8988T (cell line): ENCODE measurements around the gene DZANK1.
"Not testable (repeated sequence)": the region's sequence is repeated elsewhere in the genome, so short reads cannot be mapped to it uniquely, and the experiment has no call there.

ENCODE experiments used
- DNase-seq: peaks from one replicate; pipeline ENCODE4 v3.0.0; 2011

Gene DZANK1

DNA sequence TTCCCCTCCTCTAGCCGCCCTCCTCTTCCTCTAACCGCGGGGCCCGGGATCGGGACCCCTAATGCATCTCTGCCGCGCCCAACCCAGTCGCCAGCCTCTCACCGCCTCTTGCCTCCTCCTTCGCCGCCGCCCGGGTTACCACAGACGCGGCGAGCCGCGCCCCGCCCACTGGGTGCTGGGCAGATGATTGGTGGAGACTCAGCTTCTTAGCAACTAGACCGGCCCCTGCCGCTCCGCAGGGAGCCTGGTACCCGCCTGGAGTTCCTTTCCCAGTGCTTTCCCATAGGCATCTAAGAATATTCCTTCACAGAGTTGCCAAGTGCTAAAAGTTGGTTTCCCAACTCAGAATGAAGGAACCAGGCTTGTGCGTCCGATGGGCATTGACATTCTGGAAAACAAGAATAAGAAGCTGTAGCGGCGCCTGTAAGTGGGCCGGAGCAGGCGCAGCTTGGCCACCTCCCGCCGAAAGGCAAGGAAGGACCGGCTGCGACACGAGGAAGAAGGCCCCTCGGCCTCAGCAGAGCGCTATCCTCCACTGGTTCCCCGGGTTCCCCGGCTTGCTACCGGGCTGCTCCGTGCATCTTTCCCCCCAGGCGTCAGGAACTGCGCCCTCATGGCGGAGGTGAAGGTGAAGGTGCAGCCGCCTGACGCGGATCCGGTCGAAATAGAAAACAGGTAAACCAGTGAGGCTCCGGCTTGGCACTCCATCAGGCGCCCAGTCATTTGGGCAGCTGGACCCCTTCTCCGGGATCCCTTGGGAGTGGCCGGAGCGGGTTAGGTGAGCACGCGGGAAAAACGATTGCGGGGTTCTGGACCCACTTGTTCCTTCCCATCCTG lies at the start of gene DZANK1, which contains the start of gene POLR3F:
Gene DZANK1 (minus strand): TSS at position 137 of the 837 bp plus-strand sequence. CDS start 1,672 bp downstream, outside the sequence.
Gene POLR3F (plus strand): TSS at position 497 of the 837 bp plus-strand sequence. CDS start 117 bp downstream, at position 614.
- DNase-seq: peak; percentile 84

- no peak for DNase-seq
These were observed 49.1 kb upstream of the DZANK1 start for GRCh38 chr20:18515973-18516372.

DNA sequence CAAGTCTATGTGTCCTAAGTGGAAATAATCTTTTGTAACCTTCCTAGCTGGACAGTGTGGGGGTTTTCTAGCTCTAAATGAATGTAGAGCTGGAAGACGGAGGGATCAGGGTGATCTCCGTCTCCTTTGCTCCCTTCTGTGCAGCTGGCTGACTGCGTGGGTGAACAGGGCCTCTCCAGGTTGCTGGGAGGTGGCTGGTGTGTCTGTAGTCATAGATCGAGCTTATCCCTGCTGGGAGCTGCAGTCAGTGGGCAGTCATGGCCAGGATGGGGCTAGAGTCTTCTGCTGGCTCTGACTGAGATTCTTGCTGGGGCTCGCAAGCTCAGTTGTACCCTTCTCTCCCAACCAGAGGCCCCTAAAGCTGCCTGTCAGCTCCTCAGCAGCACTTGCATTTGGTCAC lies 47.3 kb upstream of the DZANK1 start:
- no peak for DNase-seq

DNA sequence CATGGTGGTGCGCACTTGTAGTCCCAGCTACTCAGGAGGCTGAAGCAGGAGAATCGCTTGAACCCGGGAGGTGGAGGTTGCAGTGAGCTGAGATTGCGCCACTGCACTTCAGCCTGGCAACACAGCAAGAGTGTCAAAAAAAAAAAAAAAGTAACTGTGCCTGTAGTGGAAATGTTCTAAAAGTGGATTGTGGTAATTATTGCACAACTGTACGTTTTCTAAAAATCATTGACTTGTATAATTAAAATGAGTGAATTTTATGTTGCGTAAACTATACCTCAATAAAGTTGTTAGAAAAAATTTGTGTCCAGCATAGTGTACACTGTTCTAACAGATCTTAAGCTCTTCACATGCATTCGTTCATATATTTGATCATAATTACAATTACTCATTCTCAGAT lies 46.4 kb upstream of the DZANK1 start:
- no peak for DNase-seq

DNA sequence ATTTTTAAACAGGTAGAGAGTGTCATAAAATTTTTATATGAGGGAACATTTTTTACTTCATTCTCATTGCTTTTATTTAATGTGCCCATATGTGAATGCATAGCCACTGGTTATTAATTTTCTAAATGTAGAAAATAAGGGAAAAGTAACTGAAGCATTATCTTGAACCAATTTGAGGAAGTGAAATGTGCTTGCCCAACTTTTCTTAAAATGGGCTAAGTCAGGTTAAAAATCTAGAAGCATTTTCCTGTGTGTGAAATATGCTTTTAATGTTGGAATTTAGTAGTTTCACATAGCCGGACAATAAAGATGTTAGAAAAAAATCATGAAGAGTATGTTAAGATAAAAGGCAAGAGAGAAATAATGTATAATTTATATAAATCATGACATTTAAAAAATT lies 44.7 kb upstream of the DZANK1 start:
- no peak for DNase-seq

- peak; percentile 84 for DNase-seq
These were observed 40.7 kb upstream of the DZANK1 start, which contains the start of gene SEC23B for GRCh38 chr20:18507218-18508191. TSS of gene SEC23B (plus strand) at chr20:18507940. CDS start at chr20:18510836, 2,896 bp downstream.

DNA sequence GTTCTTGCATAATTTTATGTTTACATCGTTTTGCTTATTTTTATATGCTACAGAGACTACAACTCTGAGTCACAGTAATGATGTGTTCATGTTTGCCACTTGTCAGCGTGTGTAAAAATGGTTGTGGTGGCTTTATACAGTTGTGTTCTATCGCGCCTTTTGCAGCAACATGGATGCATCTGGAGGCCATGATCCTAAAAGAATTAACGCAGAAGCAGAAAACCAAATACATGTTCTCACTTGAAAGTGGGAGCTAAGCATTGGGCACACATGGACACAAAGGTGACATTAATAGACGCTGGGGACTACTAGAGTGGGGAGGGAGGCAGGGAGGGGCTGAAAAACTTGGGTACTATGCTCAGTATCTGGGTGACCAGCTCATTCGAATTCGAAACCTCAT lies 39.9 kb upstream of the DZANK1 start:
- no peak for DNase-seq

- DNase-seq: no peak
These were observed 37.7 kb upstream of the DZANK1 start for GRCh38 chr20:18504479-18505060.

DNA sequence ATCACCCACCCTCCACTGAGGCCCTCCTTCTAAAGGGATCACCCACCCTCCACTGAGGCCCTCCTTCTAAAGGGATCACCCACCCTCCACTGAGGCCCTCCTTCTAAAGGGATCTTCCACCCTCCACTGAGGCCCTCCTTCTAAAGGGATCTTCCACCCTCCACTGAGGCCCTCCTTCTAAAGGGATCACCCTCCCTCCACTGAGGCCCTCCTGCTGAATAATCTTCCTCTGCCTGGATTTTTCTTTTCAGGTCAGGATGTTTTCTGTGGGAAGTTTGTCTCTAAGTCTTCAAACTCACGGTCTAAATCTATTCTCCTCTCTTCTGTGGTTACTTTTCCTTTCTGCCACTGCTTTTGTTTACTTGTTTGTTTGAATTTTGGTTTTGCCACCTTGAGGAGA lies 34.8 kb upstream of the DZANK1 start:
- not testable (repeated sequence) for DNase-seq

- DNase-seq: no peak
These were observed 30.8 kb upstream of the DZANK1 start for GRCh38 chr20:18497603-18498002.

- DNase-seq: peak; percentile 61
These were observed 30.1 kb upstream of the DZANK1 start, which contains the start of gene RBBP9 for GRCh38 chr20:18496740-18497592. TSS of gene RBBP9 (minus strand) at chr20:18497225. CDS start at chr20:18497167, 58 bp downstream.

DNA sequence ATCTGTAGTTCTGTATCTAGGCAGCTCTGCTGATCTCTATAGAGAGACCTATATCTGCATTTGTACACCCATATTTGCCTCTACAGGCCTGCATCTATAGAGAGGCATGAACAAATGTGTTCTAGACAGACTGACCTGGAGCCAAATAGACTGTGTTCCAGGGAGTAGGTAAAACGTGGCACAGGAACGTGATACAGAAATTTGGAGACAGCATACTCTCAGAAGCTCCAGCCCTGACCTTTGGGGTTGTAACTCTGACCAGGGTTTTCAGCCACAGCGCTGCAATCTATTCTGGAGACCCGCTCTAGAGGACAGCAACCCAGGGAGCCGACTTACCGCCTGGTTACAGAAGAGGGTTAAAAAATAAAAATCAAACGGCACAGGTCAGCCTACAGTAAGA lies 29.2 kb upstream of the DZANK1 start:
- no peak for DNase-seq

DNA sequence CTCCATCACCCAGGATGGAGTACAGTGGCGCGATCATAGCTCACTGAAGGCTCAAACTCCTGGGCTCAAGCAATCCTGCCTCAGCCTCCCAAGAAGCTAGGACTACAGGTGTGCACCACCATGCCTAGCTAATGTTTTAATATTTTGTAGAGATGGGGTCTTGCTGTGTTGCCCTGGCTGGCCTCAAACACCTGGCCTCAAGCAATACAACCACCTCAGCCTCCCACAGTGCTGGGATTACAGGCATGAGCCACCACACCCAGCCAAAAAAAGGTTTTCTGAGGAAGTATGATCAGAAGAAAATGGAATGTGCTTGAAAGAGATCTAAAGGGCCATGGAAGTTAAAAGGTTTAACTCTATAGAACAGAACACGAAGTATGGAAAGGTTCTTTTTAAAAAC lies 21.5 kb upstream of the DZANK1 start:
- no peak for DNase-seq

- DNase-seq: no peak
These were observed 14.8 kb upstream of the DZANK1 start for GRCh38 chr20:18481596-18481995.

DNA sequence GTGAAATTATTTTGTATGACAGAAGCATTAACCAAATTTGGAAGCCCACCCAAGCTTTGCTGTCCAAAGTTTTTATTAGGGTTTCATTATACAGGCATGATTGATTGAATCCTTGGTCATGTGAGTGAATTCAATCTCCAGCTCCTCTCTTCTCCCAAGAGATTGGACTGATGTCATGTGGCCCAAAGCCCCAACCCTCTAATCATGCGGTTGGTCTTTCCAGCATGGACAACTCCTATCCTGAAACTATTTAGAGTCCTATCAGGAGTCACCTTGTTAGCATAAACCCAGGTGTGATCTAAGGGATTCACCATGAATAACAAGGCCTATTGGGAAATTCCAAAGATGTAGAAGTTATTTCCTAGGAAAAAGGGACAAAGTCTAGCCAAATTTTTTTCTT lies 11.0 kb upstream of the DZANK1 start:
- no peak for DNase-seq

- DNase-seq: no peak
These were observed 10.4 kb upstream of the DZANK1 start for GRCh38 chr20:18477218-18477617.

GRCh38 chr20:18466574-18466893 lies 296 bp downstream of the DZANK1 start:
- peak; percentile 58 for DNase-seq

GRCh38 chr20:18465536-18466200 lies 1.2 kb downstream of the DZANK1 start:
- no peak for DNase-seq

DNA sequence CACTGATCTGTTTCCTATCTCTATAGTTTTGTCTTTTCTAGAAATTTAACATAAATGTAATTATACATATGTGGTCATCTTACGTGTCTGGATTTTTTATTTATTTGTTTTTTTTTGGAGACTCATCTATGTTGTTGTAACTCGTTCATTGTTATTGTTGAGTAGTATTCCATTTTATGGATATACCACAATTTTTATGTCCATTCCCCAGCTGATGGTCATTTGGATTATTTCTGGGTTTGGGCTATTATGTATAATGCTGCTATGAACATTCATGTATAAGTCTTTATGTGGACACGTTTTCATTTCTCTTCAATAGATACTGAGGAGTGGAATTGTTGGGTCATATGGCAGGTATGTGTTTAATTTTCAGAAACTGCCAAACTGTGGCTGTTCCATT lies 10.2 kb downstream of the DZANK1 start:
- DNase-seq: no peak

DNA sequence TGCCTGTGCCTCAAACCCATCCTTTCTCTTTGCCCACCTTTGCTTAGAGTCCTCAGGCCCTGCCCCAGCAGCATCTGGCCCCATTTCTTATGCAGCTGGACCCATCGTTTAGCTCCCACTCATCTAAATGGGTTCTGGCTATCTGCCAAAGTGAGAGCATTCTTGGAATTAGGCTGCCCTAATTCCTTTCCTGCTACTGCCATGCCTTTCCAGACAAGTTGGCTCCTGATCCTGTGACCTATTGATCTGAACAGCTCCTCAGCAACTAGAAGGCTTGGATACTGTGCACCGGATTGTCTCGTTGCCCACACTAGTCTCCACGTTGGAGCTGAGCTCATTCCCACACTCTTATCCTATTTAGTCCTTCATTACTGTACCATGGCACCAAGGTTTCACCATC lies 22.9 kb downstream of the DZANK1 start:
- no peak for DNase-seq

- DNase-seq: no peak
These were observed 26.4 kb downstream of the DZANK1 start for GRCh38 chr20:18440403-18440802.

GRCh38 chr20:18436847-18437246 lies 30.0 kb downstream of the DZANK1 start:
- DNase-seq: no peak
